Stimulated activated CD8-positive, alpha-beta memory T cell treated with anti-CD3 and anti-CD28 coated beads, Interleukin-7, amount 100 ng/mL, for 1 hour (primary cell): Measurements from ENCODE around the gene NRXN3.

ENCODE experiments used
- DNase-seq, 2 donors: peaks; one replicate each; pipeline ENCODE4 v3.0.0-alpha.2; 2020; ENCODE audit warnings: low read depth in 2 of 2

The NRXN3 gene

DNA sequence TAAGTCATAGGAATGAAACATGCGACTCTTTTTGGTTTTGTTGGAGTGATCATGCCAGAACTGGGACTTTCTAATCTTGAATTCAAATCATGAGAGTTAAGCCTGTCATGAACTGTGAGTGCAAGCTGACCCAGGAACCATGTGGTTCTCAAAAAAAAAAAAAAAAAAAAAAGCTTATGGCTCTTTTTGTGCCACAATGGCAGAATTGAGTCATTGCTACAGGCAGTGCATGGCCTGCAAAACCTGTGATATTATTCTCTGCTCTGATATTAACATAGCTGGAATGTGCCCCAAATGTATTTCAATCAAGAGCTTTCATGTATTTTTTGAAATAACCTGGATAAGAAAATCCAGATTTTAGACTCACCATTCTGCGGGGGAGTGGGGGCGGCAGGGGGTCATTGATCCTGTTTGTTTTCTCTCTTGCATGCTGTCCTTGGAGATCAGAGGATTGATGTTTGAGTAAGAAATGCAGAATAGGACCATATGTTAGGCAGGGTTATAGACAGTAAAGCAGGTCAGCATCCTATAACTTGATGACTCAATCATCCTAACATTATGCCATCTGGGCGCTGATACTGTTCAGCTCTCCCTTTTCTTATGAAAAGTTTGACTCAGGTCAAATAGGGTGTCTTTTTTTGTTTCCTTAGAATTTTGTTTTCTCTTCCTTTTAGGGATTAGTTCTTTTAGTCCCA lies 1243.7 kb downstream of the NRXN3 start:
- no peak for DNase-seq

GRCh38 chr14:79415726-79416125 lies 1245.6 kb downstream of the NRXN3 start:
- no peak for DNase-seq

DNA sequence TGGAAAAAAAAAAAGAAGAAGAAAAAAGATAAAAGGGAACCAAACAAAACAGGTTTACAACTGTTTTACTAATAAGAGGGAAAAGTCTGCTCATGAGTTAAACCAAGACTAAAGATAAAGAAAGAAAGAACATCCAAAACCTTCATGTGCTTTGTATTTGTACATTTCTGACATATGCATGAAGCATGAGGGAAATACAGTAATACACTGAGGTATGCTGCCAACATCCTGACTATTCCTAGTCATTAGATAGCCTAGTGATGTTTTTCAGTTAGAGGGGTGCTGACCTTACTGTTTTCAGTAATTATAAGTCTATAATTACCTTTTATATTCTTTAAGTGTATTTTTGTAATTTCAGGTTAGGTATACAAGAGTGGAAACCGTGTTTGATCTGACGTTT lies 1247.8 kb downstream of the NRXN3 start:
- no peak for DNase-seq

DNA sequence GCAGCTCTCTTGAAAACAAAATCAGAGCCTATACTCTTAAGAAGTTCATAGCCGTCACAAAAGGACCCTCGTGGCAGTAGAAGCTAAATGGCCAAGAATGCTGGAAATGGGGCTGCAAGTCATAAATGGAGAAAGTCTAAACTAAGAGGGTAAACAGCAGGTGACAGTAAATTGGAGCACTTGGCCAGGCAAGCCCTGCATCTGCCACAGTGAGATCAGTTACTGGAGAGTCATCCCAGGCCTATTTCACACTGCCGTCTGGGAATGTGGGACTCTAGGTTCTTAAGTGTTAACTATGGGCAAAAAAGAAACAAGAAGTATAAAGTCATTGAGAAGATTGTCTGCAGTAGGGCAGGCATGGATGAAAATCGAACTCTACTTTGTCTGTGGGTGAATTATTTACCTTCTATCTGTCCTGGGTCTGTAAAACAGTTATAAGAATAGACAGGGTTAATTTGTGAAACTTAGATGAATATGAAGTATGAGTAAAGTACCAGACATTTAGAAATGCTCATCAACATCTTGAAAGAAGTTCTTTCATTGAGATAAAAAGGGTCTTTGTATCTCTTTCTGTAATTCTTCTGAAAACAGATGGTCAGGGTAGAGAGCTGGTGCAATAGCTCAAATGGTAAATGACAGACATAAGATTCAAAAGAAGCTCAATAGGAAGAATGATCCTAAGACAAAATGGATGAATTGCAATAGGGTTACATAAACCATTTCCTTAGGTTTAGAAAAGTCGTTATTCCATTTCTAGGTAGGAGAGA lies 1248.7 kb downstream of the NRXN3 start:
- DNase-seq: no peak

GRCh38 chr14:79419571-79420327 lies 1249.6 kb downstream of the NRXN3 start:
- no peak for DNase-seq

DNA sequence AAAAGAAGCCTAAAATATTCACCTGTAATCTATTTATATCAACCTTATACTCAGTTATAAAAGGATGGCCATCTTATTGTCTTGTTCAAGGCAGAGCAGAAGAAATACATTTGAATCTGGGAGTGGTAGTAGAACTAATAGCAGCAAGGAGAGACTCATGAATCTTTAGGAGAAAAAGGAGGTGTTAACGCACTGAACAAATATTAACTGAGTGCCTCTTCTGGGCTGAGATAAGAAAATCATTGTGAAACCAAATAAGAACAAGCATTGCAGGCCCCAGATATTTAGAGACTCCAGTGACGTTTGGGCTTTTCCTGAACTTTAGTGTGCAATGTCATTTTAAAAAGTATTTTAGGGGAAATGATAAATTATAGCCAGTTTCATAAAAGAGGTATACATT lies 1250.6 kb downstream of the NRXN3 start:
- DNase-seq: no peak

- DNase-seq: no peak
Measured at GRCh38 chr14:79421811-79422210, 1251.6 kb downstream of the NRXN3 start.

GRCh38 chr14:79424462-79424861 lies 1254.3 kb downstream of the NRXN3 start:
- no peak for DNase-seq

DNA sequence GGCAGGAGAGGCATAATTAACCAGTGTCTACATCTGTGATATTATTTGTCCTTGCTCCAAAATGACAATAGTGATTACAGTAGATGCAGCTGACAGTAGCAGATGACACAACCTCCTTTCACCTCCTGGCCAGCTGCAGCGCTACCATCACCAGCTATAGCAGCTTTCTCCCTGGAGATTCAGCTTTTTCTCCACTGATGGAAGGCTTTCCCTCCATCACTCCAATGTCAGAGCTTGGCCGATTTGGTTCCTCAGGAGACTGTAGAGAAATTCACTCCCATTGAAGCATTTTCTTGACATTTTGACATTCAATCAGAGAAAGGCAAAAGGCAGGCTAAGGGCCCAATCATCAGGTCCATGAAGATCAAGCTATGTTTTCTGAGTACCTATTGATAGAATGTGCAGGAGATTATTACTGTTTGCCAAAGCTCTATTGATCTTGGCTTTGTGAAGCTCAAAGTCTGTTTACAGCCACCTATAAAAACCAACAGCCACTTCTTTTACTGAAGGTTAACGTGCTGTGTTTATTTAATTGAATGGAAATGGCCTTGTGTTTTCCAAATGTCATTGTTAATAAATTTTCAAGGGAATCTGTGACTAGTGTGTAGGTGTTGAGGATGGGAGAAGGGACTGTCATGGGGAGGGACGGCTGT lies 1256.1 kb downstream of the NRXN3 start:
- no peak for DNase-seq

- no peak for DNase-seq
Measured at GRCh38 chr14:79432640-79433039, 1262.5 kb downstream of the NRXN3 start.

GRCh38 chr14:79436335-79436734 lies 1266.2 kb downstream of the NRXN3 start:
- DNase-seq: no peak

DNA sequence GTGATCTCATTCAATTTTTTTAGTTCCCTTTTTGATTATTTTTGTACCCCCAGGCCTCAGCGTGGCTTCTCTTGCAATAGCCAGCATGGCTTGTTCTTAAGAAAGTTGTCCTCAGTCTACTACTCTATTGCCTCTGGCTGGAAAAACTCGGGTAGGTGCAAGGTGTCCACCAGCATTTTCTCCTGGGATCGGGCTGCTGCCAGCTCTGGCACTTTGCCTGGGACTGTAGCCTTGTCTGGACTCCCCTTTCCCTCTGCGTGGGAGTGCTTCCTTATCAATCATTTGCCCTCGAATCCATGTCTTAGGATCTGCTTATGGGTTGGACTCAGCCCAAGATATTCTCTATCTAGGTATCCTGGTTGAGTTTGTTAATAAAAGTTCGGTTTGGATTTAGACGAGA lies 1267.8 kb downstream of the NRXN3 start:
- DNase-seq: no peak

DNA sequence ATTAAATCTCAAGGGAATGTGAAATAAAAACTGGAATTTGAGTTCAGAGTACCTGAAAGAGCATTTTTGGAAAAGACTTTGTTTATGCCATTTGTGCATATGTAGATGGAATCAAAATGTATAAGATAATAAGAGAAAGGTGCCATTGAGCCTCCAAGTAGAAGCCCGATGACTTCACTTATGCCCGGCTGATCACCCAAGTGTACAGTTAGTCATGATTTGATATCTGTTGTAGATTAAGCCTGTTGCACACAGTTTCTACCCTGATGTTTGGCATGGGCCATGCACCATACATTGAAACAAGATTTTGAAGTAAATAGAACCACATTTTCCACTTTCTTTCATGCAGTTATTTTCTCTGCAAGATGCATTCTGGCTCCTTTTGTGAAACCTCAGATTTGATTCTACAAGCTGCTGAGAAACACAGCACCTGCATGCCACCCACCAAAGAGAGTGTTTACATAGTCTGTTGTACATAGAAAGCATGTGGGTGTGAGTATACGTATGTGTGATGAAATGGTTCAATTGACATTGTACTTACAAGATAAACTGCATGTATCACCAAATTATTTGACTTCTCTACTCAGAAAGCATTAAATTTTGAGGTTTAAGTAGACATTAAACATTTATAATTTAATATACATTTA lies 1268.6 kb downstream of the NRXN3 start:
- DNase-seq: no peak

GRCh38 chr14:79442786-79443185 lies 1272.6 kb downstream of the NRXN3 start:
- DNase-seq: no peak

GRCh38 chr14:79443602-79444001 lies 1273.4 kb downstream of the NRXN3 start:
- no peak for DNase-seq

DNA sequence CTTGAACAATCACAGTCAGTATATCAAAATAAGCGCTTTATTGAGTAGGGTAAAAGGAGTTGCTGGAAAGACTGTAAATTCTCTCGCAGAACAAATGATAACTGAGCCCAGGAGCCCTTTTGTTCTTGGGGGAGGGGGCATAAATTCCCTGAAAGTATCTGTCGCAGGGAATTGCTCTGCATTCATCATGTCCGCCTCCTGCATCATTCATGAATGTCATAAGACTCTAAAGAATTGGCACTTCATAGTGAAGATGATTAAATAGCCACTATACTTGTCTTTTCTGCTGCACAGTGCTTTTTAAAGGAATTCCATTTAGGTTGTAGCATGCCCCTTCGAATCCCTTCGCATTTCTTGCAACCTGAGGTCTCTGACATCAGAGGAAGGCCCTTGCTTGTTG lies 1278.8 kb downstream of the NRXN3 start:
- DNase-seq: no peak

DNA sequence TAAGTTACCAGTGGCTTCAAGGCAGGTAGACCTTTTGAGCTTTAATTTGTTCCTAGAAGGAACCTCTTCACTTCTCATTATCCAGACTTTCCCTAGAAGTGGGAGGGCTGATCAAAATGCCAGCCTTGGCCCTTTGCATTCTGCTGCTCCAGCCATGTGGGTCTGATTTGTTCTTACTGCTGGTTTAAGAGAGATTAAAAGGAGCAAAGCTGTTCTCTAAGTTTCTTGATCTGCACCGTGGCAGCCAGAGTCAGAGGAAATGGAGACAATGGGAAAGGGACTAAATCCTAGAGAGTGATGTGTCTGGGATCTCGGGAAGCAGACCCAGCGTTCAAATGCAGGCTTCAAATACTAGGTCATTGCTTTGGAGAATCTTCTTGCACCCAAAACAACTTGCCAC lies 1281.4 kb downstream of the NRXN3 start:
- DNase-seq: no peak

GRCh38 chr14:79453276-79453675 lies 1283.1 kb downstream of the NRXN3 start:
- no peak for DNase-seq

DNA sequence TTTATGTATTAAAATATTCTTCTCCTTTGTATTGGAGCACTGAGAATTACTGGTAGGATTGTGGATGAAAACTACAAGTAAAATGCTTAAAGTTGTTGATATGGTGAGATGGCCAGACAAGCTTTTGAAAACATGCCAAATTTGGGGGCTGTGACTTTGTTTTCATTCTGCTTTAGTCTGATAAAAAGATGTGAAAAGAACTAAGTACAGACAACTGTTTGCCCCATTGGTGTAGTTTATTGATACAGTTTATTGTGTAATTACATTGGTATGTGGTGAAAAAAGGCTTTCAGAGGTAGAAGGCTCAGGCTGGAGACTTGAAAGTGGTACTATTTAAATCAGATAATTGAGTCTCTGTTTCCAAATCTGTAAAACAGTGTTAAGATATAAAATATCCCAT lies 1294.3 kb downstream of the NRXN3 start:
- no peak for DNase-seq

DNA sequence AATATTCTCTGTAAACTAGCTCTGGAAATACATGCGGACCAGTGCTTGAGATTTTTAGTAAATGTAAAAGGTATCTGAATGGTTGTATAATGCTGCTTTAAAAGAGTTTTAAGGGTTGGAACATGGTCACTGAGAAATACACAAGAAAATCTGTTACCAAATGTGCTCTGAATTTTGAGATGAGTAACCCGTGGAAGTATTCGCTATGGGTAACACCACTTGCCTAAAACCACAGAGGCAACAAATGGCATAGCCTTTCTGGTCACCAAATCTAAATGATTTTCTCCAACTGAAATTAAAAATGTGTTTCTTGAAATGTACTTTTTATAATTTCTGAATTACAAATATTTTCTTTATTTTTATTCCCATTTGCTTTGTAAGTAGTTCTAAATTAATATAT lies 1295.5 kb downstream of the NRXN3 start:
- DNase-seq: no peak

GRCh38 chr14:79466938-79467527 lies 1296.9 kb downstream of the NRXN3 start:
- DNase-seq: no peak
